HL-60 (cell line): ENCODE data around the gene HS6ST3.

Source experiments
- CTCF ChIP-seq: IDR thresholded peaks from one replicate; pipeline ENCODE4 v1.5.1; 2011; ENCODE audit warnings: low read length, control low read depth, inconsistent platforms; ENCODE audit not compliant: insufficient read depth
- GABPA ChIP-seq: IDR thresholded peaks from 2 replicates; pipeline ENCODE4 v1.6.1; 2012; ENCODE audit warnings: low read depth
- POLR2AphosphoS5 ChIP-seq: IDR thresholded peaks from 2 replicates; pipeline ENCODE4 v1.6.1; 2012; ENCODE audit warnings: low read depth

DNA sequence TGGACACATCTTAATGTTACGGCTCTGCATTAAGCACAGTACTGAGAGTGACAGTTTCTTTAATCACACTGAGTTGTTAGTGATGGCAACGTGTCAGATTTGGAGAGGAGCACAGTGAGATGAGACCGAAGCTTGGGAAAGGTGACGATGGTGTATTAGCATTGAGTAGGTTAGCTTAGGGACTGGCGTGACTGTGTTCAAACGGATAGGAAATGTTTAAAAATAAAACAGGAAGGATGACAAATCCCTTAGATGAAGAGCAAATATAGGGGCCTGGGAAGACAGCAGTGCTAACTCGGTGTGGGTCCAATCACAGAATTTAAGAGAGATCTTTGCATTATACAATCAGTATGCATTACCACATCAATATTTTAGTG is 384.3 kb downstream of the HS6ST3 start:
- TF ChIP-seq CTCF (no peak), GABPA (no peak), POLR2AphosphoS5 (no peak)
